ENCODE measurements around the gene KCNH1. TPM values are rescaled to one million over a fixed set of nuclear protein-coding genes. Genes with fewer than 3 reads are reported as not detected.

Gene KCNH1
- total RNA-seq, 2 donors from 2014 or later: 3.2 to 3.5 TPM

DNA sequence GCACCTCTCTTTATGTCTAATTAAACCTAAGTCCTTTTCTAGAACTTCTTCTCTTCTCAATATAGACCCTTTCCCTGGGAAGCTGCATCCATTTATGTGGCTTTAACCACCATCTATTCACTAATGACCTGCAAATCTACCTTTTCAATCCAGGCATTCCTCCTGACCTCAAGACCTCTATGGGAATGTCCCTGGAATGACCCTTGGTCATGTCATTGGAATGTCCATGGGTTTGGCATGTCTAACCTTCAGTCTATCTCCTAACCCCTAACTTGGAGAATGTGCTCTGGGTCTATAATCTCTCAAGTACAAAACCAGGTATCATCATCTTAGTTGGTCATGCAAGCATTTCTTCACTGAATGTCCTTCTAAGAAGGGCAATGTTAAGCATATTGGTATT, 196.1 kb downstream of the KCNH1 start:
- H3K9me3 ChIP-seq (ENCODE audit: control insufficient read depth, low read length): no peaks in the 10 kb centered on the region
- H3K36me3 ChIP-seq (ENCODE audit: control insufficient read depth, insufficient read depth, low read length): no peaks in the 10 kb centered on the region
- TF ChIP-seq CTCF (conservative IDR thresholded peaks at IDR 0.05): no peak
- no peak overlapping the region for H3K4me3 ChIP-seq (ENCODE audit: low read length)
- no peaks in the 10 kb centered on the region for H3K4me1 Mint-ChIP-seq
- H3K27ac Mint-ChIP-seq: no peak overlapping the region
- peaks cover 1% of the 10 kb centered on the region for H3K27me3 Mint-ChIP-seq (ENCODE audit: insufficient read depth)
- no peak overlapping the region for H3K4me3 Mint-ChIP-seq
- H3K9ac ChIP-seq (ENCODE audit: extremely low read depth, low read length, poor library complexity, severe bottlenecking): no peak overlapping the region
- DNase-seq: no peak
- no peaks in the 10 kb centered on the region for H3K36me3 Mint-ChIP-seq (ENCODE audit: low read depth)
- no peaks in the 10 kb centered on the region for H3K27me3 ChIP-seq (ENCODE audit: control insufficient read depth, insufficient read depth, low read length, poor library complexity, severe bottlenecking)
- no peaks in the 10 kb centered on the region for H3K4me1 ChIP-seq (ENCODE audit: control insufficient read depth, insufficient read depth, low read length)
- H3K9me3 Mint-ChIP-seq: no peaks in the 10 kb centered on the region
- H3K27ac ChIP-seq (ENCODE audit: low read depth, low read length): no peak overlapping the region

DNA sequence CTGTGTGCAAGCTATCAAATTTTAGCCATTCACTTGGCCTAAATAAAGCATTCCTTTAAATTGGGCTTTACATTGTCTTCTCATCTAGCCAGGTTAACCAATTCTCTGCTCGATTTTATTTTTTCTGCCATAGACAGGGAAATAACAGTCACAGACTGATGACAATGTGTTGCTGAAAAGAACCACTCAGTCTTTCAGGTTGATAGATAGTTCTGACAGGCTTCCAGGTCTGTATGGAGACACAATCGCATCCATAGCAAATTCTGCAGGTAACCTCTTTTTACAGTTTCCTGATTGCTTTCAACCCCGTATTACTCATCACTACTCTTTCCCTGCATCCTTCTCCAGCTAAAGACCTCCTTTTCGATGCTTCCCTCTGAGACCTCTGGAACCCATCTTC, 198.0 kb downstream of the KCNH1 start:
- H3K27ac Mint-ChIP-seq: no peak overlapping the region
- no peak overlapping the region for H3K27ac ChIP-seq (ENCODE audit: low read depth, low read length)
- no peak for DNase-seq
- no peak overlapping the region for H3K9ac ChIP-seq (ENCODE audit: extremely low read depth, low read length, poor library complexity, severe bottlenecking)
- H3K9me3 Mint-ChIP-seq: no peaks in the 10 kb centered on the region
- H3K4me1 ChIP-seq (ENCODE audit: control insufficient read depth, insufficient read depth, low read length): no peaks in the 10 kb centered on the region
- no peaks in the 10 kb centered on the region for H3K36me3 Mint-ChIP-seq (ENCODE audit: low read depth)
- no peak for TF ChIP-seq CTCF (conservative IDR thresholded peaks at IDR 0.05)
- no peak overlapping the region for H3K4me3 ChIP-seq (ENCODE audit: low read length)
- no peaks in the 10 kb centered on the region for H3K36me3 ChIP-seq (ENCODE audit: control insufficient read depth, insufficient read depth, low read length)
- no peaks in the 10 kb centered on the region for H3K9me3 ChIP-seq (ENCODE audit: control insufficient read depth, low read length)
- 91% methylated on average over 4 of the region's 4 CpGs for WGBS, 2 experiments (ENCODE audit: insufficient coverage in 1 of 2, insufficient read length in 1 of 2)
- H3K27me3 Mint-ChIP-seq (ENCODE audit: insufficient read depth): peaks cover 1% of the 10 kb centered on the region
- H3K27me3 ChIP-seq (ENCODE audit: control insufficient read depth, insufficient read depth, low read length, poor library complexity, severe bottlenecking): no peaks in the 10 kb centered on the region
- H3K4me1 Mint-ChIP-seq: no peaks in the 10 kb centered on the region
- no peak overlapping the region for H3K4me3 Mint-ChIP-seq

- Histone ChIP-seq H3K36me3 (ENCODE audit: control insufficient read depth, insufficient read depth, low read length) (no peaks in the 10 kb centered on the region), H3K27ac (ENCODE audit: low read depth, low read length) (no peak overlapping the region), H3K4me1 (ENCODE audit: control insufficient read depth, insufficient read depth, low read length) (no peaks in the 10 kb centered on the region), H3K4me3 (ENCODE audit: low read length) (no peak overlapping the region), H3K9ac (ENCODE audit: extremely low read depth, low read length, poor library complexity, severe bottlenecking) (no peak overlapping the region), H3K27me3 (ENCODE audit: control insufficient read depth, insufficient read depth, low read length, poor library complexity, severe bottlenecking) (no peaks in the 10 kb centered on the region), H3K9me3 (ENCODE audit: control insufficient read depth, low read length) (no peaks in the 10 kb centered on the region)
- H3K9me3 Mint-ChIP-seq: peaks cover 2% of the 10 kb centered on the region
- H3K4me1 Mint-ChIP-seq: no peaks in the 10 kb centered on the region
- no peak overlapping the region for H3K27ac Mint-ChIP-seq
- no peaks in the 10 kb centered on the region for H3K27me3 Mint-ChIP-seq (ENCODE audit: insufficient read depth)
- no peaks in the 10 kb centered on the region for H3K36me3 Mint-ChIP-seq (ENCODE audit: low read depth)
- no peak for DNase-seq
- H3K4me3 Mint-ChIP-seq: no peak overlapping the region
- no peak for TF ChIP-seq CTCF (conservative IDR thresholded peaks at IDR 0.05)
These were observed 201.8 kb downstream of the KCNH1 start for GRCh38 chr1:210932104-210932503.

All from endodermal cell (in vitro differentiated cells).